Measurements from ENCODE around the gene DGKH.

Gene DGKH

GRCh38 chr13:42164557-42165125 is 116.2 kb downstream of the DGKH start:
- TF ChIP-seq CTCF (IDR thresholded peaks at IDR 0.05; ENCODE audit: low read length): no peak
- no peak for TF ChIP-seq EZH2 (IDR thresholded peaks at IDR 0.05; ENCODE audit: borderline replicate concordance, low read length)
- H3K9me2 ChIP-seq (ENCODE audit: low read depth, low read length): no peaks in the 10 kb centered on the region
- H3K79me2 ChIP-seq (ENCODE audit: insufficient read depth, low read length): no peaks in the 10 kb centered on the region
- H4K20me1 ChIP-seq (ENCODE audit: insufficient read depth, low read length): no peaks in the 10 kb centered on the region
- H3K4me2 ChIP-seq (ENCODE audit: low read length): no peak overlapping the region
- no peak overlapping the region for H3K4me3 ChIP-seq (ENCODE audit: low read depth, low read length, poor library complexity, severe bottlenecking)
- peaks cover 10% of the 10 kb centered on the region; the same call in 1 of the 2 replicates for H3K9me3 ChIP-seq (ENCODE audit: low read length)
- H2AFZ ChIP-seq (ENCODE audit: low read length): no peak overlapping the region
- H3K27ac ChIP-seq (ENCODE audit: low read depth, low read length, poor library complexity, severe bottlenecking): no peak overlapping the region
- H3K36me3 ChIP-seq (ENCODE audit: insufficient read depth, low read length): peaks cover 31% of the 10 kb centered on the region
- H3K9ac ChIP-seq (ENCODE audit: low read length): no peak overlapping the region
- H3F3A ChIP-seq (ENCODE audit: insufficient read depth, low read length): no peaks in the 10 kb centered on the region; the same call in 1 of the 2 replicates
- no peaks in the 10 kb centered on the region for H3K4me1 ChIP-seq (ENCODE audit: insufficient read depth, low read length, severe bottlenecking)
- no peaks in the 10 kb centered on the region for H3K27me3 ChIP-seq (ENCODE audit: insufficient read depth, low read length)

GRCh38 chr13:42168496-42168895 is 120.0 kb downstream of the DGKH start:
- peaks cover 10% of the 10 kb centered on the region; the same call in 1 of the 2 replicates for H3K9me3 ChIP-seq (ENCODE audit: low read length)
- H3K4me1 ChIP-seq (ENCODE audit: insufficient read depth, low read length, severe bottlenecking): no peaks in the 10 kb centered on the region
- H3K36me3 ChIP-seq (ENCODE audit: insufficient read depth, low read length): peaks cover 24% of the 10 kb centered on the region
- H2AFZ ChIP-seq (ENCODE audit: low read length): no peak overlapping the region
- no peaks in the 10 kb centered on the region for H3K27me3 ChIP-seq (ENCODE audit: insufficient read depth, low read length)
- H3K4me2 ChIP-seq (ENCODE audit: low read length): no peak overlapping the region
- no peaks in the 10 kb centered on the region; the same call in 1 of the 2 replicates for H3F3A ChIP-seq (ENCODE audit: insufficient read depth, low read length)
- TF ChIP-seq EZH2 (IDR thresholded peaks at IDR 0.05; ENCODE audit: borderline replicate concordance, low read length) (no peak), CTCF (IDR thresholded peaks at IDR 0.05; ENCODE audit: low read length) (no peak)
- no peak overlapping the region for H3K9ac ChIP-seq (ENCODE audit: low read length)
- no peak overlapping the region for H3K4me3 ChIP-seq (ENCODE audit: low read depth, low read length, poor library complexity, severe bottlenecking)
- no peak overlapping the region for H3K27ac ChIP-seq (ENCODE audit: low read depth, low read length, poor library complexity, severe bottlenecking)
- no peaks in the 10 kb centered on the region for H4K20me1 ChIP-seq (ENCODE audit: insufficient read depth, low read length)
- H3K9me2 ChIP-seq (ENCODE audit: low read depth, low read length): no peaks in the 10 kb centered on the region
- H3K79me2 ChIP-seq (ENCODE audit: insufficient read depth, low read length): no peaks in the 10 kb centered on the region

- Histone ChIP-seq H3K27ac (ENCODE audit: low read depth, low read length, poor library complexity, severe bottlenecking) (no peak overlapping the region), H3K4me1 (ENCODE audit: insufficient read depth, low read length, severe bottlenecking) (no peaks in the 10 kb centered on the region), H3K9me3 (ENCODE audit: low read length) (peaks cover 10% of the 10 kb centered on the region; the same call in 1 of the 2 replicates), H3K9me2 (ENCODE audit: low read depth, low read length) (no peaks in the 10 kb centered on the region), H3K9ac (ENCODE audit: low read length) (no peak overlapping the region), H4K20me1 (ENCODE audit: insufficient read depth, low read length) (no peaks in the 10 kb centered on the region), H3K79me2 (ENCODE audit: insufficient read depth, low read length) (no peaks in the 10 kb centered on the region), H3F3A (ENCODE audit: insufficient read depth, low read length) (no peaks in the 10 kb centered on the region; the same call in none of the 2 replicates), H3K27me3 (ENCODE audit: insufficient read depth, low read length) (no peaks in the 10 kb centered on the region), H3K4me2 (ENCODE audit: low read length) (no peak overlapping the region), H3K4me3 (ENCODE audit: low read depth, low read length, poor library complexity, severe bottlenecking) (no peak overlapping the region), H2AFZ (ENCODE audit: low read length) (no peak overlapping the region), H3K36me3 (ENCODE audit: insufficient read depth, low read length) (peaks cover 24% of the 10 kb centered on the region)
- TF ChIP-seq CTCF (IDR thresholded peaks at IDR 0.05; ENCODE audit: low read length) (no peak), EZH2 (IDR thresholded peaks at IDR 0.05; ENCODE audit: borderline replicate concordance, low read length) (no peak)
These were observed 121.6 kb downstream of the DGKH start for GRCh38 chr13:42170029-42170428.
